ENCODE results near the gene BMAL1.

The BMAL1 gene

GRCh38 chr11:13321431-13321830 lies 43.8 kb downstream of the BMAL1 start:
- Histone ChIP-seq H3K27me3 (replicated peaks; ENCODE audit: control insufficient read depth, insufficient read depth, low read length) (no peaks in the 10 kb centered on the region), H3K4me3 (ENCODE audit: low read length) (no peak overlapping the region), H3K9ac (ENCODE audit: low read length) (no peak overlapping the region), H3K9me3 (ENCODE audit: control insufficient read depth, low read length) (no peaks in the 10 kb centered on the region), H3K4me1 (ENCODE audit: control insufficient read depth, insufficient read depth, low read length) (peaks cover 42% of the 10 kb centered on the region), H3K36me3 (ENCODE audit: control insufficient read depth, insufficient read depth, low read length, severe bottlenecking) (peaks cover 6% of the 10 kb centered on the region)
- no peak for DNase-seq (ENCODE audit: low read depth)

- H3K4me1 ChIP-seq (ENCODE audit: control insufficient read depth, insufficient read depth, low read length): peaks cover 23% of the 10 kb centered on the region
- H3K36me3 ChIP-seq (ENCODE audit: control insufficient read depth, insufficient read depth, low read length, severe bottlenecking): peaks cover 9% of the 10 kb centered on the region
- H3K27me3 ChIP-seq (replicated peaks; ENCODE audit: control insufficient read depth, insufficient read depth, low read length): no peaks in the 10 kb centered on the region
- no peak overlapping the region for H3K9ac ChIP-seq (ENCODE audit: low read length)
- no peak for DNase-seq (ENCODE audit: low read depth)
- H3K4me3 ChIP-seq (ENCODE audit: low read length): no peak overlapping the region
- H3K9me3 ChIP-seq (ENCODE audit: control insufficient read depth, low read length): no peaks in the 10 kb centered on the region
These were observed 46.6 kb downstream of the BMAL1 start for GRCh38 chr11:13324141-13324540.

GRCh38 chr11:13324709-13325108 lies 47.1 kb downstream of the BMAL1 start:
- H3K4me3 ChIP-seq (ENCODE audit: low read length): no peak overlapping the region
- DNase-seq (ENCODE audit: low read depth): no peak

GRCh38 chr11:13327421-13327820 lies 49.8 kb downstream of the BMAL1 start:
- H3K27me3 ChIP-seq (replicated peaks; ENCODE audit: control insufficient read depth, insufficient read depth, low read length): no peaks in the 10 kb centered on the region
- no peak overlapping the region for H3K9ac ChIP-seq (ENCODE audit: low read length)
- H3K9me3 ChIP-seq (ENCODE audit: control insufficient read depth, low read length): no peaks in the 10 kb centered on the region
- peaks cover 36% of the 10 kb centered on the region for H3K4me1 ChIP-seq (ENCODE audit: control insufficient read depth, insufficient read depth, low read length)
- H3K4me3 ChIP-seq (ENCODE audit: low read length): no peak overlapping the region
- H3K36me3 ChIP-seq (ENCODE audit: control insufficient read depth, insufficient read depth, low read length, severe bottlenecking): peaks cover 9% of the 10 kb centered on the region
- DNase-seq (ENCODE audit: low read depth): no peak

More at GRCh38 chr11:13324709-13325108, 47.1 kb downstream of the BMAL1 start:
- peaks cover 20% of the 10 kb centered on the region for H3K4me1 ChIP-seq (ENCODE audit: control insufficient read depth, insufficient read depth, low read length)
- H3K27me3 ChIP-seq (replicated peaks; ENCODE audit: control insufficient read depth, insufficient read depth, low read length): no peaks in the 10 kb centered on the region
- H3K9ac ChIP-seq (ENCODE audit: low read length): no peak overlapping the region
- H3K9me3 ChIP-seq (ENCODE audit: control insufficient read depth, low read length): no peaks in the 10 kb centered on the region
- peaks cover 9% of the 10 kb centered on the region for H3K36me3 ChIP-seq (ENCODE audit: control insufficient read depth, insufficient read depth, low read length, severe bottlenecking)

GRCh38 chr11:13328286-13328685 lies 50.7 kb downstream of the BMAL1 start:
- Histone ChIP-seq H3K9me3 (ENCODE audit: control insufficient read depth, low read length) (no peaks in the 10 kb centered on the region), H3K27me3 (replicated peaks; ENCODE audit: control insufficient read depth, insufficient read depth, low read length) (no peaks in the 10 kb centered on the region), H3K4me3 (ENCODE audit: low read length) (no peak overlapping the region), H3K4me1 (ENCODE audit: control insufficient read depth, insufficient read depth, low read length) (peaks cover 44% of the 10 kb centered on the region), H3K9ac (ENCODE audit: low read length) (no peak overlapping the region), H3K36me3 (ENCODE audit: control insufficient read depth, insufficient read depth, low read length, severe bottlenecking) (peaks cover 9% of the 10 kb centered on the region)
- no peak for DNase-seq (ENCODE audit: low read depth)

GRCh38 chr11:13329670-13330356 lies 52.2 kb downstream of the BMAL1 start:
- peaks cover 3% of the 10 kb centered on the region for H3K36me3 ChIP-seq (ENCODE audit: control insufficient read depth, insufficient read depth, low read length, severe bottlenecking)
- H3K4me3 ChIP-seq (ENCODE audit: low read length): no peak overlapping the region
- no peaks in the 10 kb centered on the region for H3K27me3 ChIP-seq (replicated peaks; ENCODE audit: control insufficient read depth, insufficient read depth, low read length)
- H3K9me3 ChIP-seq (ENCODE audit: control insufficient read depth, low read length): no peaks in the 10 kb centered on the region
- peaks cover 59% of the 10 kb centered on the region for H3K4me1 ChIP-seq (ENCODE audit: control insufficient read depth, insufficient read depth, low read length)
- DNase-seq (ENCODE audit: low read depth): no peak
- H3K9ac ChIP-seq (ENCODE audit: low read length): no peak overlapping the region

- Histone ChIP-seq H3K36me3 (ENCODE audit: control insufficient read depth, insufficient read depth, low read length, severe bottlenecking) (peaks cover 3% of the 10 kb centered on the region), H3K9me3 (ENCODE audit: control insufficient read depth, low read length) (no peaks in the 10 kb centered on the region), H3K4me1 (ENCODE audit: control insufficient read depth, insufficient read depth, low read length) (peaks cover 78% of the 10 kb centered on the region), H3K27me3 (replicated peaks; ENCODE audit: control insufficient read depth, insufficient read depth, low read length) (no peaks in the 10 kb centered on the region), H3K9ac (ENCODE audit: low read length) (no peak overlapping the region), H3K4me3 (ENCODE audit: low read length) (no peak overlapping the region)
- no peak for DNase-seq (ENCODE audit: low read depth)
These were observed 54.5 kb downstream of the BMAL1 start for GRCh38 chr11:13332124-13332523.

- no peaks in the 10 kb centered on the region for H3K27me3 ChIP-seq (replicated peaks; ENCODE audit: control insufficient read depth, insufficient read depth, low read length)
- no peaks in the 10 kb centered on the region for H3K9me3 ChIP-seq (ENCODE audit: control insufficient read depth, low read length)
- no peak for DNase-seq (ENCODE audit: low read depth)
- H3K4me1 ChIP-seq (ENCODE audit: control insufficient read depth, insufficient read depth, low read length): peaks cover 82% of the 10 kb centered on the region
- H3K9ac ChIP-seq (ENCODE audit: low read length): peak overlapping the region; percentile 22
- H3K4me3 ChIP-seq (ENCODE audit: low read length): no peak overlapping the region
- no peaks in the 10 kb centered on the region for H3K36me3 ChIP-seq (ENCODE audit: control insufficient read depth, insufficient read depth, low read length, severe bottlenecking)
These were observed 55.9 kb downstream of the BMAL1 start for GRCh38 chr11:13333456-13333957.

GRCh38 chr11:13334034-13334786 lies 56.6 kb downstream of the BMAL1 start:
- no peaks in the 10 kb centered on the region for H3K27me3 ChIP-seq (replicated peaks; ENCODE audit: control insufficient read depth, insufficient read depth, low read length)
- peak overlapping the region; percentile 22 for H3K9ac ChIP-seq (ENCODE audit: low read length)
- H3K4me1 ChIP-seq (ENCODE audit: control insufficient read depth, insufficient read depth, low read length): peaks cover 89% of the 10 kb centered on the region
- no peaks in the 10 kb centered on the region for H3K9me3 ChIP-seq (ENCODE audit: control insufficient read depth, low read length)
- H3K36me3 ChIP-seq (ENCODE audit: control insufficient read depth, insufficient read depth, low read length, severe bottlenecking): no peaks in the 10 kb centered on the region
- DNase-seq (ENCODE audit: low read depth): no peak
- no peak overlapping the region for H3K4me3 ChIP-seq (ENCODE audit: low read length)

GRCh38 chr11:13335319-13335718 lies 57.7 kb downstream of the BMAL1 start:
- H3K9me3 ChIP-seq (ENCODE audit: control insufficient read depth, low read length): no peaks in the 10 kb centered on the region
- H3K27me3 ChIP-seq (replicated peaks; ENCODE audit: control insufficient read depth, insufficient read depth, low read length): no peaks in the 10 kb centered on the region
- H3K4me1 ChIP-seq (ENCODE audit: control insufficient read depth, insufficient read depth, low read length): peaks cover 88% of the 10 kb centered on the region
- no peaks in the 10 kb centered on the region for H3K36me3 ChIP-seq (ENCODE audit: control insufficient read depth, insufficient read depth, low read length, severe bottlenecking)
- H3K9ac ChIP-seq (ENCODE audit: low read length): no peak overlapping the region
- DNase-seq (ENCODE audit: low read depth): peak; percentile 88
- H3K4me3 ChIP-seq (ENCODE audit: low read length): no peak overlapping the region

GRCh38 chr11:13336246-13336878 lies 58.8 kb downstream of the BMAL1 start:
- no peaks in the 10 kb centered on the region for H3K27me3 ChIP-seq (replicated peaks; ENCODE audit: control insufficient read depth, insufficient read depth, low read length)

More at GRCh38 chr11:13336246-13336878, 58.8 kb downstream of the BMAL1 start:
- H3K36me3 ChIP-seq (ENCODE audit: control insufficient read depth, insufficient read depth, low read length, severe bottlenecking): peaks cover 4% of the 10 kb centered on the region
- no peak overlapping the region for H3K4me3 ChIP-seq (ENCODE audit: low read length)
- H3K4me1 ChIP-seq (ENCODE audit: control insufficient read depth, insufficient read depth, low read length): peaks cover 78% of the 10 kb centered on the region
- DNase-seq (ENCODE audit: low read depth): no peak
- H3K9me3 ChIP-seq (ENCODE audit: control insufficient read depth, low read length): no peaks in the 10 kb centered on the region
- no peak overlapping the region for H3K9ac ChIP-seq (ENCODE audit: low read length)
